Duodenal mucosa (tissue), 2 donors: ENCODE results near the gene RPS3A.

Experiments used
- H3K27ac ChIP-seq: one replicate; pipeline ENCODE4 v1.7.0; 2013; ENCODE audit warnings: low read depth, low read length
- H3K27me3 ChIP-seq, 2 donors: one replicate each; pipeline ENCODE4 v1.7.0; 2013; ENCODE audit warnings: low read length in 2 of 2, control low read depth in 1 of 2; ENCODE audit not compliant: insufficient read depth in 2 of 2, control insufficient read depth in 1 of 2
- H3K36me3 ChIP-seq, 2 donors: one replicate each; pipeline ENCODE4 v1.7.0; 2013; ENCODE audit warnings: low read length in 2 of 2, control low read depth in 1 of 2; ENCODE audit not compliant: insufficient read depth in 2 of 2, control insufficient read depth in 1 of 2
- H3K4me1 ChIP-seq, 2 donors: one replicate each; pipeline ENCODE4 v1.7.0; 2013; ENCODE audit warnings: low read length in 2 of 2, control low read depth in 1 of 2; ENCODE audit not compliant: insufficient read depth in 2 of 2, control insufficient read depth in 1 of 2
- H3K4me3 ChIP-seq, 2 donors: one replicate each; pipeline ENCODE4 v1.7.0; 2013; ENCODE audit warnings: low read length in 2 of 2, low read depth in 1 of 2
- H3K9ac ChIP-seq, 2 donors: one replicate each; pipeline ENCODE4 v1.7.0; 2013; ENCODE audit warnings: low read length in 2 of 2, low read depth in 1 of 2
- H3K9me3 ChIP-seq, 2 donors: one replicate each; pipeline ENCODE4 v1.7.0; 2013; ENCODE audit warnings: low read length in 2 of 2, control low read depth in 1 of 2; ENCODE audit not compliant: control insufficient read depth in 1 of 2

Gene RPS3A

GRCh38 chr4:151143811-151144210 lies 44.4 kb downstream of the RPS3A start:
- no peaks in the 10 kb centered on the region for H3K27me3 ChIP-seq
- no peak overlapping the region for H3K4me3 ChIP-seq
- no peaks in the 10 kb centered on the region for H3K4me1 ChIP-seq
- no peak overlapping the region for H3K9ac ChIP-seq
- H3K27ac ChIP-seq, result no peak overlapping the region
- no peaks in the 10 kb centered on the region for H3K9me3 ChIP-seq
- H3K36me3 ChIP-seq, result peaks cover 15 to 78% of the 10 kb centered on the region in 2 donors

- Histone ChIP-seq H3K4me1 (no peaks in the 10 kb centered on the region), H3K9ac (no peak overlapping the region), H3K36me3 (peaks cover 19 to 78% of the 10 kb centered on the region in 2 donors), H3K27me3 (no peaks in the 10 kb centered on the region), H3K27ac (no peak overlapping the region), H3K4me3 (no peak overlapping the region), H3K9me3 (no peaks in the 10 kb centered on the region)
These were observed 45.1 kb downstream of the RPS3A start for GRCh38 chr4:151144329-151145072.

GRCh38 chr4:151147000-151147399 lies 47.6 kb downstream of the RPS3A start:
- no peaks in the 10 kb centered on the region for H3K4me1 ChIP-seq
- H3K36me3 ChIP-seq, result peaks cover 20 to 56% of the 10 kb centered on the region in 2 donors
- H3K9ac ChIP-seq, result no peak overlapping the region
- no peak overlapping the region for H3K4me3 ChIP-seq
- no peaks in the 10 kb centered on the region for H3K27me3 ChIP-seq
- H3K27ac ChIP-seq, result no peak overlapping the region
- no peaks in the 10 kb centered on the region for H3K9me3 ChIP-seq

DNA sequence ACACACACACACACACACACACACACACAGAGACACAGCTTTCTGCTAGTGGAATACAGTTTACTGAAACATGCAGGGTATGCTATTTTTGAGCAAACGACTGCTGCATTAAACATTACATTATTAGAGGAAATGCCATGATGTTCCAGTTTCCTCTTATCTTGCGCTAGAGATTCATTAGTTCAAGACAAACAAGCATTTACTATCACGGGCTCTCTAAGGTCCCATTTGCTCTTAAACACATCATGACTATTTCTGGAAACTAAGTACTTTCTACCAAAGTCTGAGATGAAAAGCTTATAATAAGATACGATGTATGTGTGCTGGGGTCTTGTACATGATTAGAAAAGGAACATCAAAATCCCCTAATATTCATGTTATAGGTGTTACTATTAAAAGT lies 48.8 kb downstream of the RPS3A start:
- Histone ChIP-seq H3K36me3 (peaks cover 20 to 47% of the 10 kb centered on the region in 2 donors), H3K9ac (no peak overlapping the region), H3K27me3 (no peaks in the 10 kb centered on the region), H3K27ac (no peak overlapping the region), H3K4me1 (no peaks in the 10 kb centered on the region), H3K4me3 (no peak overlapping the region), H3K9me3 (no peaks in the 10 kb centered on the region)

DNA sequence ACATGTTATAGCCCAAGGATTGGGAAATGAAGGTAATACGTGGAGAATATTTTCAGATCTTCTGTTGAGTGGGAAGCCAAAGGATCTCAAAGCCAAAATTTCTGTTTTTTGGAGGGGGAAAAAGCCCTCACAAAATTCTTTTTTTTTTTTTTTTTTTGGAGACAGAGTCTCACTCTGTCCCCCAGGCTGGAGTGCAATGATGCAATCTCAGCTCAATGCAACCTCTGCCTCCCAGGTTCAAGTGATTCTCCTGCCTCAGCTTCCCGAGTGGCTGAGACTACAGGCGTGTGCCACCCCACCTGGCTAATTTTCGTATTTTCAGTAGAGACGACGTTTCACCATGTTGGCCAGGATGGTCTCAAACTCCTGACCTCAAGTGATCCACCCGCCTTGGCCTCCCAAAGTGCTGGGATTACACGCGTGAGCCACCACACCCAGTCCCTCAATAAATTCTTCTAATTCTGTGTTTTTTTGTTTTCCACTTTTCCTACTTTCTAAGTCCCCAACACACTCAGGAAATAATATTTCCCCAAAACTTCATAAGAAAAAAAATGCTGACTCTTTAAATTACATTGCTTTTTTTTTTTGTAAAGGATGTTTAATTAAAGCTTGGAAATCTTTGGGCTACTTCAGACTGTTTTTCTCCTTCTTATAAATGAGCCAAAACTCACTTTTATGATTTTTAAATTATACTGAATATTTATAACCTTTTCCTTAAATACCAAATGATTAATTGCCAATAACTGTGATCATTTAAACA lies 51.6 kb downstream of the RPS3A start:
- Histone ChIP-seq H3K27me3 (no peaks in the 10 kb centered on the region), H3K9me3 (no peaks in the 10 kb centered on the region), H3K4me3 (no peak overlapping the region), H3K4me1 (no peaks in the 10 kb centered on the region), H3K9ac (no peak overlapping the region), H3K27ac (no peak overlapping the region), H3K36me3 (peaks cover 12 to 29% of the 10 kb centered on the region in 2 donors)

GRCh38 chr4:151152028-151152427 lies 52.6 kb downstream of the RPS3A start:
- Histone ChIP-seq H3K36me3 (peaks cover 9 to 22% of the 10 kb centered on the region in 2 donors), H3K9ac (no peak overlapping the region), H3K27me3 (no peaks in the 10 kb centered on the region), H3K27ac (no peak overlapping the region), H3K4me1 (no peaks in the 10 kb centered on the region), H3K9me3 (no peaks in the 10 kb centered on the region), H3K4me3 (no peak overlapping the region)

GRCh38 chr4:151153585-151153984 lies 54.2 kb downstream of the RPS3A start:
- H3K4me3 ChIP-seq, result no peak overlapping the region
- peaks cover 8 to 16% of the 10 kb centered on the region in 2 donors for H3K36me3 ChIP-seq
- no peaks in the 10 kb centered on the region for H3K9me3 ChIP-seq
- H3K4me1 ChIP-seq, result no peaks in the 10 kb centered on the region
- no peak overlapping the region for H3K9ac ChIP-seq
- no peaks in the 10 kb centered on the region for H3K27me3 ChIP-seq
- no peak overlapping the region for H3K27ac ChIP-seq
